ENCODE measurements around the gene SERPINE3.

SERPINE3 gene

DNA sequence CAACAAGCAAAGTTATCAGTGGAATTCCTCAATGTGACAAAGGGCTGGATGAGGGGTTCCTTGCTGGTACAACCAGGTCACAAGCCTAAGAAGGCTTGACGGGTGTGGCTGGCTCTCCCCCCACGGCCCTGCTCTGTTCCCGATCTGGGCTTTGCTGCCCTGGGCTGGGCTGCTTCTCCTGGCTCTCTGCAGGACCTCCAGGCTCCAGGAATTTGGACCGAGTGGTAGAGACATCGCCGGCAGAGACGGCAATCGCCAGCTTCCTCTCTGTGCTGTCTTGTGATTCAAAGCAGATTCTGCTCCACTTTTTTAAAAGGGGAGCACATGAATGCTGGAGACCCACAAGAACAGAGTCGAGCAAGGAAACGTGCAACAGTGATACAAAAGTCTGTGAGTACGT is at the start of gene SERPINE3:
Gene SERPINE3, plus strand, starts transcription at position 338 of the 400 bp plus-strand sequence. CDS start 1,401 bp downstream, outside the sequence.
- Histone ChIP-seq H3K4me3 (ENCODE audit: low read length in 2 of 2) (no peak within 1 kb of the TSS), H3K27ac (ENCODE audit: low read length) (no peak within 1 kb of the TSS), H3K27me3 (ENCODE audit: control insufficient read depth in 1 of 2, insufficient read depth in 2 of 2, low read length in 2 of 2) (no peaks in the 10 kb centered on the region), H3K36me3 (ENCODE audit: control insufficient read depth in 2 of 2, insufficient read depth in 2 of 2, low read length in 2 of 2) (no peaks in the 10 kb centered on the region), H3K9me3 (ENCODE audit: control insufficient read depth in 2 of 2, low read length in 2 of 2) (no peaks in the 10 kb centered on the region), H3K9ac (ENCODE audit: low read length in 2 of 2) (no peak within 1 kb of the TSS), H3K4me1 (ENCODE audit: control insufficient read depth, insufficient read depth, low read length) (no peaks in the 10 kb centered on the region)

DNA sequence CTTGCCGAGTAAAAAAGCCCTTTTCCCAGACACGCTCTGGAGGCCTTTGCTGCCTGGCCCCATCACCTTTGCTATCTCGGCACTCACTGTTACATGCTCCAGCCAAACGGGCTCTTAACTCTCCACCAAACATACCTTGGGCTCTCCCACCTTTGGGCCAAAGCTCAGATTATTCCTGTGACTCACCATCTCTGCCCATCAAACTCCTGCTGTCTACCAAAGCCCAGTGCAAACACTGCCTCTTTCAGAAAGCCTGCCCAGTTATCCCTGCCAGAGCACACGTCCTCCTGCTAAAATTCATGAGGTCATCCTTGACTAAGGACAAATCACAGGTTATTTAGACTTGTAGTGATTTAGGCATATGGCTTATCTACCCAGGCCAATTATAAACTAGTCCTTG is 48.1 kb upstream of the SERPINE3 start:
- Histone ChIP-seq H3K9ac (ENCODE audit: low read length in 2 of 2) (peak overlapping the region in 1 of 2 donors; percentile 11), H3K4me1 (ENCODE audit: control insufficient read depth, insufficient read depth, low read length) (peaks cover 22% of the 10 kb centered on the region), H3K9me3 (ENCODE audit: control insufficient read depth in 2 of 2, low read length in 2 of 2) (no peaks in the 10 kb centered on the region), H3K27me3 (ENCODE audit: control insufficient read depth in 1 of 2, insufficient read depth in 2 of 2, low read length in 2 of 2) (no peaks in the 10 kb centered on the region), H3K4me3 (ENCODE audit: low read length in 2 of 2) (no peak overlapping the region), H3K27ac (ENCODE audit: low read length) (peak overlapping the region; percentile 76), H3K36me3 (ENCODE audit: control insufficient read depth in 2 of 2, insufficient read depth in 2 of 2, low read length in 2 of 2) (no peaks in the 10 kb centered on the region)

DNA sequence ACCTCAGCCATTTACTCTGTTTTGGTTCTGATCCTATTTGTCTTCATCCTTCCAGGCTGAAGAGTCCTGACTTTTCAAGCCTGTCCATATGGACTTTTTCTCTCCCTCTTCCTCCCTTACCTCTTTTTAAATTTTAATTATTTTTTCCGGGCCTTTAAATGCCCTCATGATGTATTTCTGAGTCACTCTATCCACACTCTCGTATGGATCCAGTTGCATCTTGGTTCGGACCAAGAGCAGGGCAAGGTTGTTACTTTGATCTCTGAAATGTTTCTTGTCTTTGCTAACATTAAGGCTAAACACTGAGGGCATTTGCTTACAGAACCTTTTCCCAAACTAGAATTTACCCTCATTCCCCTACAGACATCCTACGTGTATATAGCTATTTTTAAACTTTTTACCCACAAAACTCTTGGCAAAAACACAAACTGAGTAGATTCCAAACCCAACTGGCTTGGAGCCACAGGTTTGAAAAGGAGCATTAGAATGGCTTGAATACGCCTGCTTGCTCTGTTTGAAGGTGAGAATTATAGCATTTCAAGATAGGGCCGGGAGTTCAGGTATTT is 47.4 kb upstream of the SERPINE3 start:
- H3K36me3 ChIP-seq (ENCODE audit: control insufficient read depth in 2 of 2, insufficient read depth in 2 of 2, low read length in 2 of 2): no peaks in the 10 kb centered on the region
- peak overlapping the region in 1 of 2 donors; percentile 50 for H3K4me3 ChIP-seq (ENCODE audit: low read length in 2 of 2)
- H3K9ac ChIP-seq (ENCODE audit: low read length in 2 of 2): peak overlapping the region in 1 of 2 donors; percentile 11
- H3K27ac ChIP-seq (ENCODE audit: low read length): peak overlapping the region; percentile 76
- H3K27me3 ChIP-seq (ENCODE audit: control insufficient read depth in 1 of 2, insufficient read depth in 2 of 2, low read length in 2 of 2): no peaks in the 10 kb centered on the region
- H3K4me1 ChIP-seq (ENCODE audit: control insufficient read depth, insufficient read depth, low read length): peaks cover 21% of the 10 kb centered on the region
- H3K9me3 ChIP-seq (ENCODE audit: control insufficient read depth in 2 of 2, low read length in 2 of 2): no peaks in the 10 kb centered on the region

- Histone ChIP-seq H3K36me3 (ENCODE audit: control insufficient read depth in 2 of 2, insufficient read depth in 2 of 2, low read length in 2 of 2) (no peaks in the 10 kb centered on the region), H3K4me3 (ENCODE audit: low read length in 2 of 2) (no peak overlapping the region), H3K27me3 (ENCODE audit: control insufficient read depth in 1 of 2, insufficient read depth in 2 of 2, low read length in 2 of 2) (no peaks in the 10 kb centered on the region), H3K4me1 (ENCODE audit: control insufficient read depth, insufficient read depth, low read length) (peaks cover 9% of the 10 kb centered on the region), H3K27ac (ENCODE audit: low read length) (no peak overlapping the region), H3K9ac (ENCODE audit: low read length in 2 of 2) (no peak overlapping the region), H3K9me3 (ENCODE audit: control insufficient read depth in 2 of 2, low read length in 2 of 2) (no peaks in the 10 kb centered on the region)
Measured at GRCh38 chr13:51297556-51297955, 41.9 kb upstream of the SERPINE3 start.

GRCh38 chr13:51298812-51299211 is 40.7 kb upstream of the SERPINE3 start:
- Histone ChIP-seq H3K27ac (ENCODE audit: low read length) (no peak overlapping the region), H3K9ac (ENCODE audit: low read length in 2 of 2) (no peak overlapping the region), H3K9me3 (ENCODE audit: control insufficient read depth in 2 of 2, low read length in 2 of 2) (no peaks in the 10 kb centered on the region), H3K4me3 (ENCODE audit: low read length in 2 of 2) (peak overlapping the region in 1 of 2 donors; percentile 40), H3K27me3 (ENCODE audit: control insufficient read depth in 1 of 2, insufficient read depth in 2 of 2, low read length in 2 of 2) (no peaks in the 10 kb centered on the region), H3K36me3 (ENCODE audit: control insufficient read depth in 2 of 2, insufficient read depth in 2 of 2, low read length in 2 of 2) (no peaks in the 10 kb centered on the region), H3K4me1 (ENCODE audit: control insufficient read depth, insufficient read depth, low read length) (peaks cover 3% of the 10 kb centered on the region)

GRCh38 chr13:51303063-51303552 is 36.4 kb upstream of the SERPINE3 start:
- H3K9me3 ChIP-seq (ENCODE audit: control insufficient read depth in 2 of 2, low read length in 2 of 2): no peaks in the 10 kb centered on the region
- H3K27ac ChIP-seq (ENCODE audit: low read length): no peak overlapping the region
- no peak overlapping the region for H3K4me3 ChIP-seq (ENCODE audit: low read length in 2 of 2)
- H3K27me3 ChIP-seq (ENCODE audit: control insufficient read depth in 1 of 2, insufficient read depth in 2 of 2, low read length in 2 of 2): no peaks in the 10 kb centered on the region
- H3K9ac ChIP-seq (ENCODE audit: low read length in 2 of 2): no peak overlapping the region
- H3K36me3 ChIP-seq (ENCODE audit: control insufficient read depth in 2 of 2, insufficient read depth in 2 of 2, low read length in 2 of 2): no peaks in the 10 kb centered on the region
- peaks cover 3% of the 10 kb centered on the region for H3K4me1 ChIP-seq (ENCODE audit: control insufficient read depth, insufficient read depth, low read length)

DNA sequence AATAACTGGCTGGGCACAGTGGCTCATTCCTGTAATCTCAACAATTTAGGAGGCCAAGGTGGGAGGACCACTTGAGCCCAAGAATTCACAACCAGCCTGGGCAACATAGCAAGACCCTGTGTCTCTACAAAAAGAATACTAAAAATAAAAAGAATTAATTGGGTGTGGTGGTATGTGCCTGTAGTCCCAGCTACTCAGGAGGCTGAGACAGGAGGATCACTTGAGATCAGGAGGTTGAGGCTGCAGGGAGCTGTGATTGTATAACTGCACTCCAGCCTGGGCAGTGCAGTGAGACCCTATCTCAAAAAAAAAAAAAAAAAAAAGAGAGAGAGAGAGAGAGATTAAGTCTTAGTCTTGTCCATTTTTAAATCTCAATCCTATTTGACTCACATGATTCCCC is 35.6 kb upstream of the SERPINE3 start:
- no peaks in the 10 kb centered on the region for H3K9me3 ChIP-seq (ENCODE audit: control insufficient read depth in 2 of 2, low read length in 2 of 2)
- H3K27me3 ChIP-seq (ENCODE audit: control insufficient read depth in 1 of 2, insufficient read depth in 2 of 2, low read length in 2 of 2): no peaks in the 10 kb centered on the region
- no peaks in the 10 kb centered on the region for H3K36me3 ChIP-seq (ENCODE audit: control insufficient read depth in 2 of 2, insufficient read depth in 2 of 2, low read length in 2 of 2)
- no peak overlapping the region for H3K9ac ChIP-seq (ENCODE audit: low read length in 2 of 2)
- H3K27ac ChIP-seq (ENCODE audit: low read length): no peak overlapping the region
- peaks cover 3% of the 10 kb centered on the region for H3K4me1 ChIP-seq (ENCODE audit: control insufficient read depth, insufficient read depth, low read length)
- no peak overlapping the region for H3K4me3 ChIP-seq (ENCODE audit: low read length in 2 of 2)

- Histone ChIP-seq H3K9ac (ENCODE audit: low read length in 2 of 2) (no peak overlapping the region), H3K27me3 (ENCODE audit: control insufficient read depth in 1 of 2, insufficient read depth in 2 of 2, low read length in 2 of 2) (no peaks in the 10 kb centered on the region), H3K27ac (ENCODE audit: low read length) (no peak overlapping the region), H3K4me3 (ENCODE audit: low read length in 2 of 2) (no peak overlapping the region), H3K36me3 (ENCODE audit: control insufficient read depth in 2 of 2, insufficient read depth in 2 of 2, low read length in 2 of 2) (no peaks in the 10 kb centered on the region), H3K4me1 (ENCODE audit: control insufficient read depth, insufficient read depth, low read length) (no peaks in the 10 kb centered on the region), H3K9me3 (ENCODE audit: control insufficient read depth in 2 of 2, low read length in 2 of 2) (no peaks in the 10 kb centered on the region)
Measured at GRCh38 chr13:51305271-51305967, 34.1 kb upstream of the SERPINE3 start.

- Histone ChIP-seq H3K4me3 (ENCODE audit: low read length in 2 of 2) (no peak overlapping the region), H3K4me1 (ENCODE audit: control insufficient read depth, insufficient read depth, low read length) (no peaks in the 10 kb centered on the region), H3K36me3 (ENCODE audit: control insufficient read depth in 2 of 2, insufficient read depth in 2 of 2, low read length in 2 of 2) (no peaks in the 10 kb centered on the region), H3K27me3 (ENCODE audit: control insufficient read depth in 1 of 2, insufficient read depth in 2 of 2, low read length in 2 of 2) (no peaks in the 10 kb centered on the region), H3K9ac (ENCODE audit: low read length in 2 of 2) (no peak overlapping the region), H3K9me3 (ENCODE audit: control insufficient read depth in 2 of 2, low read length in 2 of 2) (no peaks in the 10 kb centered on the region), H3K27ac (ENCODE audit: low read length) (no peak overlapping the region)
Measured at GRCh38 chr13:51308781-51309180, 30.7 kb upstream of the SERPINE3 start.

DNA sequence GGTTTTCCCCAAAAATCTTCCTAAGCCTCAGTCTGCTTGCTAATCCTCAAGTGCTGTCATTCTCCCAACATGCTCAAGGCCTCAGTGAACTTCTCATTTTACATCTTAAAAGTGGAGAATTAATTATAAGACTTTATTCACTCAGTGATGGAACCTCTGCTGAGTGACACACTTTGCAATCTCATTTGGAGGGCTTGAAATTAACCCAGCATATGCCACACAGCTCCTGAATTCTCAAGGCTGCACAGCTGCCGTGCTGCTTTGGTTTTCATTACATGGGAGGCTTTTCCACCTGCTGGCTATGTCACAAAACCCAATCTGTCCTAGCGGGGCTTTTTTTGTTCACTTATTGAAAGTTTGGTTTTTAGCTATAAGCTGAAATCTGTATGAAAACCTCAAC is 28.3 kb upstream of the SERPINE3 start:
- no peak overlapping the region for H3K27ac ChIP-seq (ENCODE audit: low read length)
- no peaks in the 10 kb centered on the region for H3K9me3 ChIP-seq (ENCODE audit: control insufficient read depth in 2 of 2, low read length in 2 of 2)
- H3K4me3 ChIP-seq (ENCODE audit: low read length in 2 of 2): no peak overlapping the region
- H3K36me3 ChIP-seq (ENCODE audit: control insufficient read depth in 2 of 2, insufficient read depth in 2 of 2, low read length in 2 of 2): no peaks in the 10 kb centered on the region
- no peaks in the 10 kb centered on the region for H3K4me1 ChIP-seq (ENCODE audit: control insufficient read depth, insufficient read depth, low read length)
- no peaks in the 10 kb centered on the region for H3K27me3 ChIP-seq (ENCODE audit: control insufficient read depth in 1 of 2, insufficient read depth in 2 of 2, low read length in 2 of 2)
- H3K9ac ChIP-seq (ENCODE audit: low read length in 2 of 2): no peak overlapping the region

- H3K9me3 ChIP-seq (ENCODE audit: control insufficient read depth in 2 of 2, low read length in 2 of 2): no peaks in the 10 kb centered on the region
- H3K27me3 ChIP-seq (ENCODE audit: control insufficient read depth in 1 of 2, insufficient read depth in 2 of 2, low read length in 2 of 2): no peaks in the 10 kb centered on the region
- no peaks in the 10 kb centered on the region for H3K36me3 ChIP-seq (ENCODE audit: control insufficient read depth in 2 of 2, insufficient read depth in 2 of 2, low read length in 2 of 2)
- H3K4me3 ChIP-seq (ENCODE audit: low read length in 2 of 2): no peak overlapping the region
- H3K27ac ChIP-seq (ENCODE audit: low read length): no peak overlapping the region
- H3K9ac ChIP-seq (ENCODE audit: low read length in 2 of 2): no peak overlapping the region
- H3K4me1 ChIP-seq (ENCODE audit: control insufficient read depth, insufficient read depth, low read length): no peaks in the 10 kb centered on the region
Measured at GRCh38 chr13:51311957-51312520, 27.5 kb upstream of the SERPINE3 start.
